OCI-LY3 (cell line): Measurements from ENCODE around the gene VAV1.

Source experiments
- H2AFZ ChIP-seq: fragments of 200-600, 300-600 bp; shearing (Covaris generic); 2 replicates; pipeline ENCODE4 v1.6.0; 2014; ENCODE audit warnings: antibody characterized with exemption, low read depth, low read length
- H3K27ac ChIP-seq: fragments of 200-600, 300-600 bp; sonication (generic); 2 replicates; pipeline ENCODE4 v1.5.1; 2014; ENCODE audit warnings: mild to moderate bottlenecking, low read length, moderate library complexity, mixed read lengths
- H3K27me3 ChIP-seq: fragments of 200-600, 300-600 bp; sonication (generic); 2 replicates; pipeline ENCODE4 v1.6.1; 2014; ENCODE audit warnings: low read depth, low read length, mixed read lengths
- H3K36me3 ChIP-seq: fragments of 200-600, 300-600 bp; sonication (generic); replicated peaks from 2 replicates; pipeline ENCODE3; 2014; ENCODE audit warnings: low read depth, low read length, mixed read lengths
- H3K4me1 ChIP-seq: fragments of 300-600, 200-600 bp; sonication (generic); 2 replicates; pipeline ENCODE4 v1.6.1; 2014; ENCODE audit warnings: low read length, mixed read lengths
- H3K4me2 ChIP-seq: fragments of 200-600, 300-600 bp; sonication (generic); 2 replicates; pipeline ENCODE4 v1.6.1; 2014; ENCODE audit warnings: low read length, mixed read lengths
- H3K4me3 ChIP-seq: fragments of 300-600, 200-600 bp; sonication (generic); 2 replicates; pipeline ENCODE4 v1.5.1; 2014; ENCODE audit warnings: antibody characterized with exemption, mild to moderate bottlenecking, low read length, moderate library complexity
- H3K79me2 ChIP-seq: fragments of 300-600, 200-600 bp; shearing (Covaris generic); 2 replicates; pipeline ENCODE4 v1.6.1; 2014; ENCODE audit warnings: mild to moderate bottlenecking, low read length, mixed read lengths
- H3K9ac ChIP-seq: fragments of 300-600, 200-600 bp; shearing (Covaris generic); 2 replicates; pipeline ENCODE4 v1.6.0; 2014; ENCODE audit warnings: mild to moderate bottlenecking, low read length, moderate library complexity
- H3K9me3 ChIP-seq: fragments of 200-600, 300-600 bp; shearing (Covaris generic); 2 replicates; pipeline ENCODE4 v1.6.1; 2014; ENCODE audit warnings: low read length, mixed read lengths; ENCODE audit not compliant: insufficient read depth
- H4K20me1 ChIP-seq: fragments of 200-600, 300-600 bp; sonication (generic); 2 replicates; pipeline ENCODE4 v1.6.1; 2016; ENCODE audit warnings: low read length, mixed read lengths; ENCODE audit not compliant: insufficient read depth
- EZH2phosphoT487 ChIP-seq: fragments of 200-600 bp; shearing (Covaris generic); IDR thresholded peaks from 2 replicates; pipeline ENCODE4 v1.6.1; 2018; ENCODE audit warnings: antibody characterized with exemption, mixed run types, low read depth
- TF ChIP-seq, protein P1 (sequence below): fragments of 200-600, 300-600 bp; sonication (generic); IDR thresholded peaks from 2 replicates; pipeline ENCODE4 v1.5.1; 2014; ENCODE audit warnings: antibody characterized with exemption, low read length, low read depth

VAV1 gene

DNA sequence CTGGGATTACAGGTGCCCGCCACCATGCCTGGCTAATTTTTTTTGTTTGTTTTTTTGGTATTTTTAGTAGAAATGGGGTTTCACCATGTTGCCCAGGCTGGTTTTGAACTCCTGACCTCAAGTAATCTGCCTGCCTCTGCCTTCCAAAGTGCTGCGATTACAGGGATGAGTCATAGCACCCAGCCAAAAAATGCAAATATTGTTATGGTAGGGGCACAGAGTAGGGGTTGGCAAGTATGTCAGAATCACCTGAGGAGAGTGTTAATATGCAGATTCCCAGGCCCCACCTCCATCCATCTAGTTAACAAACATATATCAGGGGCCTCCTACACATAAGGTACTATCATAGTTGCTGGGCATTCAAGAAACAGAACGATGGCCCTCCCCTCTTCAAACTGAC, 44.7 kb downstream of the VAV1 start:
- Histone ChIP-seq H3K27ac (no peak overlapping the region), H2AFZ (no peak overlapping the region), H3K79me2 (peaks cover 59% of the 10 kb centered on the region), H3K4me2 (no peak overlapping the region), H3K27me3 (no peaks in the 10 kb centered on the region), H3K9me3 (peaks cover 14% of the 10 kb centered on the region), H3K4me3 (no peak overlapping the region), H3K4me1 (peaks cover 6% of the 10 kb centered on the region), H3K36me3 (peaks cover 52% of the 10 kb centered on the region), H4K20me1 (peaks cover 70% of the 10 kb centered on the region), H3K9ac (no peak overlapping the region)
- TF ChIP-seq, protein P1, sequence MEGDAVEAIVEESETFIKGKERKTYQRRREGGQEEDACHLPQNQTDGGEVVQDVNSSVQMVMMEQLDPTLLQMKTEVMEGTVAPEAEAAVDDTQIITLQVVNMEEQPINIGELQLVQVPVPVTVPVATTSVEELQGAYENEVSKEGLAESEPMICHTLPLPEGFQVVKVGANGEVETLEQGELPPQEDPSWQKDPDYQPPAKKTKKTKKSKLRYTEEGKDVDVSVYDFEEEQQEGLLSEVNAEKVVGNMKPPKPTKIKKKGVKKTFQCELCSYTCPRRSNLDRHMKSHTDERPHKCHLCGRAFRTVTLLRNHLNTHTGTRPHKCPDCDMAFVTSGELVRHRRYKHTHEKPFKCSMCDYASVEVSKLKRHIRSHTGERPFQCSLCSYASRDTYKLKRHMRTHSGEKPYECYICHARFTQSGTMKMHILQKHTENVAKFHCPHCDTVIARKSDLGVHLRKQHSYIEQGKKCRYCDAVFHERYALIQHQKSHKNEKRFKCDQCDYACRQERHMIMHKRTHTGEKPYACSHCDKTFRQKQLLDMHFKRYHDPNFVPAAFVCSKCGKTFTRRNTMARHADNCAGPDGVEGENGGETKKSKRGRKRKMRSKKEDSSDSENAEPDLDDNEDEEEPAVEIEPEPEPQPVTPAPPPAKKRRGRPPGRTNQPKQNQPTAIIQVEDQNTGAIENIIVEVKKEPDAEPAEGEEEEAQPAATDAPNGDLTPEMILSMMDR: no peak
- no peak for TF ChIP-seq EZH2phosphoT487

DNA sequence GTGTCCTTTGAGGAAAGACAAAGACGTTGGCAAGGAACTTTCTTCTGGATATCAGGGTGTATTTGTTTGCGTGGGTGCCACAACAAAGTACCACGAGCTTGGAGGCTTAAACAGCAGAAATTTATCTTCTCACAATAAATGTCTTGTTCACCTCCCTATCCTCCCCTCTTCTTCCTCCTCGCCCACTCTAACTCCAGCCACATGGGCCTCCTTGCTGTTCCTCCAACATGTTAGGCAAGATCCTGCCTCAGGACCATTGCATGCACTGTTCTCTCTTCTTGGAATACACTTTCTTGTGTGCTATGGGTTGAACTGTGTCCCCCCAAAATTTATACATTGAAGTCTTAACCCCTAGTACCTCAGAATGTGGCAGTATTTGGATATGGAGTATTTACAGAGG, 45.7 kb downstream of the VAV1 start:
- Histone ChIP-seq H3K36me3 (peaks cover 51% of the 10 kb centered on the region), H3K9ac (no peak overlapping the region), H3K4me2 (no peak overlapping the region), H4K20me1 (peaks cover 61% of the 10 kb centered on the region), H3K9me3 (peaks cover 14% of the 10 kb centered on the region), H2AFZ (no peak overlapping the region), H3K27me3 (no peaks in the 10 kb centered on the region), H3K79me2 (peaks cover 50% of the 10 kb centered on the region), H3K4me3 (no peak overlapping the region), H3K27ac (no peak overlapping the region), H3K4me1 (peaks cover 6% of the 10 kb centered on the region)
- no peak for TF ChIP-seq EZH2phosphoT487
- TF ChIP-seq, protein P1: no peak

DNA sequence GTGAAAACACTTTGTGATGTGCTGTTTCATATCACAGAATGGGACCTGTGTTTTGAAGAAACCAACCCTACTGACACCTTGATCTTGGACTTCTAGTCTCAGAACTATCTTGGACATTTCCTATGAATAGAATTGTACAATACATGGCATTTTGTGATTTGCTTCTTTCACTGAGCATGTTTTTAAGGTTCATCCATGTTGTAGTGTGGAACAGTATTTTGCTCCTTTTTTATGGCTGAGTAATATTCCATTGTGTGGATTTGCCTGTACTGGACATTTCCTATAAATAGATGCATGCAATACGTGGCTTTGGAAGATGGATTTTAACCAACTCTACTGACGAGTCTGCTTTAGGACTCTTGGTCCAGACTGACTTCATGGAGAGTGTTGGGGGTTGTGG, 46.8 kb downstream of the VAV1 start:
- Histone ChIP-seq H3K27me3 (no peaks in the 10 kb centered on the region), H3K27ac (no peak overlapping the region), H3K4me1 (peaks cover 6% of the 10 kb centered on the region), H4K20me1 (peaks cover 50% of the 10 kb centered on the region), H3K4me2 (no peak overlapping the region), H3K79me2 (peaks cover 46% of the 10 kb centered on the region), H2AFZ (no peak overlapping the region), H3K9me3 (peaks cover 14% of the 10 kb centered on the region), H3K4me3 (no peak overlapping the region), H3K36me3 (peaks cover 60% of the 10 kb centered on the region), H3K9ac (no peak overlapping the region)
- TF ChIP-seq EZH2phosphoT487: no peak
- TF ChIP-seq, protein P1: no peak

DNA sequence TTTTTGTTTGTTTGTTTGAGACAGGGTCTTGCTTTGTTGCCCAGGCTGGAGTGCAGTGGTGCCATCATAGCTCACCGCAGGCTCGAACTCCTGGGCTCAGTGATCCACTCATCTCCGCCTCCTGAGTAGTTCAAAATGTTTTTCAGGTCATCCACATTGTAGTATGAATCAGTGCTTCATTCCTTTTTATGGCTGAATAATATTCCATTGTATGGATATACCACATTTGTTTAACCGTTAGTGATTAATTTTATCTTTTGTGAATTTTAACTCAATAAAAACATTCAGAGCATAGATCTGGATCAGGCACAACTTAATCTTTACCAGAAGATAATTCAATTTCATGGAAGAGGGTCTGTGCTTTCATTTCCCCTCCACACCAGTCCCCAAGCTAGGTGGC, 47.7 kb downstream of the VAV1 start:
- Histone ChIP-seq H3K9me3 (peaks cover 14% of the 10 kb centered on the region), H3K27ac (no peak overlapping the region), H3K36me3 (peaks cover 66% of the 10 kb centered on the region), H3K79me2 (peaks cover 40% of the 10 kb centered on the region), H3K4me1 (peaks cover 6% of the 10 kb centered on the region), H3K27me3 (no peaks in the 10 kb centered on the region), H2AFZ (no peak overlapping the region), H3K4me2 (no peak overlapping the region), H4K20me1 (peaks cover 43% of the 10 kb centered on the region), H3K9ac (no peak overlapping the region), H3K4me3 (no peak overlapping the region)
- TF ChIP-seq, protein P1: no peak
- no peak for TF ChIP-seq EZH2phosphoT487
